HepG2 (cell line): Measurements from ENCODE around the gene FLACC1. TPM values are rescaled to one million over a fixed set of nuclear protein-coding genes. Genes with fewer than 3 reads are reported as not detected.

Source experiments
- ATAC-seq: fragments of 200-7000 bp; cut with Tn5 transposase; 3 replicates; pipeline ENCODE4 v1.9.1; 2020; ENCODE audit warnings: mild to moderate bottlenecking, moderate library complexity
- BruUV-seq: library from RNA; stranded (reverse); fragments of 400-500 nt; replicated peaks from 2 replicates; lab custom pipeline; 2021; lab: Mats Ljungman, UMichigan
- CTCF ChIA-PET: fragments of 300-600 bp; formaldehyde crosslinking; extraction: SDS; loops from one replicate; lab custom pipeline; 2021; ENCODE audit warnings: low total read pairs, inconsistent platforms, low intra/inter-chr PET ratio; lab: Yijun Ruan, JAX
- POLR2A ChIA-PET: fragments of 350-600 bp; sonication (Branson Sonifier 250); formaldehyde crosslinking; loops from one replicate; lab custom pipeline; 2020; ENCODE audit warnings: antibody characterized with exemption, inconsistent platforms; lab: Yijun Ruan, JAX
- DNase-seq: peaks from one replicate; pipeline ENCODE4 v3.0.0-alpha.2; 2015; ENCODE audit warnings: low spot score
- FAIRE-seq: peaks from 3 replicates; lab custom pipeline; 2011; peaks lifted over from hg19 to GRCh38; lab: Jason Lieb, UNC
- H2AFZ ChIP-seq: one replicate; pipeline ENCODE4 v1.6.1; 2011; ENCODE audit warnings: low read length, inconsistent platforms
- H3K27ac ChIP-seq: fragments of 300-600 bp; 3 replicates; pipeline ENCODE4 v1.8.0; 2011; ENCODE audit warnings: mixed run types, mild to moderate bottlenecking, mixed read lengths, low read length, inconsistent platforms; ENCODE audit not compliant: insufficient read depth; ENCODE audit errors: extremely low read length
- H3K27me3 ChIP-seq, 2 experiments: fragments of 200-600 bp in 1 of 2; 2 replicates in 1 of 2; 3 replicates in 1 of 2; pipeline versions ENCODE4 v1.6.0 to v1.8.0; 2011; ENCODE audit warnings: low read length in 2 of 2, mild to moderate bottlenecking in 2 of 2, moderate library complexity in 2 of 2, inconsistent platforms in 1 of 2; ENCODE audit not compliant: insufficient read depth in 2 of 2, control insufficient read depth in 1 of 2
- H3K36me3 ChIP-seq, 2 experiments: fragments of 200-600 bp in 1 of 2; replicated peaks in 1 of 2; 2 replicates in 1 of 2; 3 replicates in 1 of 2; pipeline versions ENCODE4 v1.5.1 to v1.8.0; 2011; ENCODE audit warnings: low read length in 2 of 2, inconsistent platforms in 1 of 2; ENCODE audit not compliant: insufficient read depth in 2 of 2, control insufficient read depth in 1 of 2
- H3K4me1 ChIP-seq: 2 replicates; pipeline ENCODE4 v1.5.1; 2012; ENCODE audit warnings: low read length, inconsistent platforms; ENCODE audit not compliant: insufficient read depth
- H3K4me2 ChIP-seq: 2 replicates; pipeline ENCODE4 v1.6.0; 2011; ENCODE audit warnings: low read depth, low read length, inconsistent platforms
- H3K4me3 ChIP-seq, 3 experiments: fragments of 200-600 bp in 1 of 3; sonication (generic), shearing (Covaris generic) in 1 of 3; replicated peaks in 1 of 3; 2 replicates each; pipeline ENCODE4 v1.5.1; 2011 to 2016; ENCODE audit warnings: low read length in 3 of 3, inconsistent platforms in 2 of 3, low read depth in 2 of 3, mild to moderate bottlenecking in 2 of 3, control low read depth in 1 of 3, mixed read lengths in 1 of 3; ENCODE audit not compliant: insufficient read depth in 1 of 3
- H3K79me2 ChIP-seq: one replicate; pipeline ENCODE4 v1.6.1; 2011; ENCODE audit warnings: low read length, inconsistent platforms; ENCODE audit not compliant: insufficient read depth
- H3K9ac ChIP-seq: 2 replicates; pipeline ENCODE4 v1.6.0; 2011; ENCODE audit warnings: mild to moderate bottlenecking, low read depth, low read length, inconsistent platforms; ENCODE audit not compliant: insufficient read depth
- H3K9me3 ChIP-seq: 2 replicates; pipeline ENCODE4 v1.5.1; 2012; ENCODE audit warnings: mild to moderate bottlenecking, low read length
- H4K20me1 ChIP-seq: 2 replicates; pipeline ENCODE4 v1.6.0; 2011; ENCODE audit warnings: inconsistent platforms, mild to moderate bottlenecking, low read length, moderate library complexity; ENCODE audit not compliant: insufficient read depth
- AGO1 ChIP-seq: fragments of 200-400 bp; formaldehyde crosslinking; IDR thresholded peaks from 2 replicates; pipeline ENCODE4 v1.6.1; 2017; ENCODE audit warnings: mild to moderate bottlenecking, low read depth, low read length, moderate library complexity; ENCODE audit not compliant: poor library complexity, severe bottlenecking
- ARID2 ChIP-seq: sonication (generic); formaldehyde crosslinking; IDR thresholded peaks from 2 replicates; pipeline ENCODE4 v1.8.1; 2022; ENCODE audit warnings: mild to moderate bottlenecking, missing genetic modification reagents, borderline replicate concordance
- DBP ChIP-seq: sonication (generic); formaldehyde crosslinking; IDR thresholded peaks from 2 replicates; pipeline ENCODE4 v1.4.0; 2020; ENCODE audit warnings: missing genetic modification reagents; ENCODE audit errors: not compliant biosample characterization
- ERF ChIP-seq: IDR thresholded peaks from 2 replicates; pipeline ENCODE4 v1.6.1; 2018; ENCODE audit warnings: missing biosample characterization, missing genetic modification reagents
- FOXO1 ChIP-seq: sonication (generic); formaldehyde crosslinking; IDR thresholded peaks from 2 replicates; pipeline ENCODE4 v1.4.0; 2020; ENCODE audit warnings: missing genetic modification reagents
- GABPA ChIP-seq, 2 experiments: IDR thresholded peaks; 2 replicates each; pipeline ENCODE4 v1.6.1; 2011 to 2016; ENCODE audit warnings: low read depth in 2 of 2, low read length in 1 of 2, missing biosample characterization in 1 of 2, missing genetic modification characterization in 1 of 2
- HNF4G ChIP-seq, 2 experiments: sonication (generic) in 1 of 2; formaldehyde crosslinking in 1 of 2; IDR thresholded peaks; 2 replicates each; pipeline versions ENCODE4 v1.4.0 to v1.6.1; 2011 to 2020; ENCODE audit warnings: borderline replicate concordance in 2 of 2, low read depth in 2 of 2, mild to moderate bottlenecking in 2 of 2, low read length in 1 of 2, missing genetic modification reagents in 1 of 2, moderate library complexity in 1 of 2
- JUND ChIP-seq: sonication (generic); formaldehyde crosslinking; IDR thresholded peaks from 2 replicates; pipeline ENCODE4 v1.8.0; 2022; ENCODE audit warnings: mild to moderate bottlenecking, missing genetic modification reagents
- MTA3 ChIP-seq: sonication (generic); formaldehyde crosslinking; IDR thresholded peaks from 2 replicates; pipeline ENCODE4 v1.4.0; 2020; ENCODE audit warnings: missing genetic modification reagents
- PHF21A ChIP-seq: sonication (generic); formaldehyde crosslinking; IDR thresholded peaks from 2 replicates; pipeline ENCODE4 v1.5.0; 2020; ENCODE audit warnings: mild to moderate bottlenecking, missing genetic modification reagents
- POLR2A ChIP-seq, 2 experiments: IDR thresholded peaks; 2 replicates each; pipeline ENCODE4 v1.6.1; 2011; ENCODE audit warnings: low read depth in 2 of 2, low read length in 2 of 2, mild to moderate bottlenecking in 1 of 2, moderate library complexity in 1 of 2; ENCODE audit not compliant: insufficient read depth in 1 of 2
- WIZ ChIP-seq: sonication (generic); formaldehyde crosslinking; IDR thresholded peaks from 2 replicates; pipeline ENCODE4 v1.5.1; 2020; ENCODE audit warnings: mild to moderate bottlenecking, missing genetic modification reagents
- ZBTB3 ChIP-seq: sonication (generic); formaldehyde crosslinking; IDR thresholded peaks from 2 replicates; pipeline ENCODE4 v1.4.0; 2020; ENCODE audit warnings: low read depth, mild to moderate bottlenecking, moderate library complexity, missing genetic modification reagents, borderline replicate concordance
- ZC3H4 ChIP-seq: sonication (generic); formaldehyde crosslinking; IDR thresholded peaks from 2 replicates; pipeline ENCODE4 v1.4.0; 2020; ENCODE audit warnings: missing genetic modification reagents, borderline replicate concordance
- ZNF160 ChIP-seq: sonication (generic); formaldehyde crosslinking; IDR thresholded peaks from 2 replicates; pipeline ENCODE4 v1.8.0; 2022; ENCODE audit warnings: mild to moderate bottlenecking, inconsistent platforms, missing genetic modification reagents
- ZNF362 ChIP-seq: sonication (generic); formaldehyde crosslinking; IDR thresholded peaks from 2 replicates; pipeline ENCODE4 v1.4.0; 2020; ENCODE audit warnings: missing genetic modification reagents, mild to moderate bottlenecking, borderline replicate concordance
- WGBS: methylation state at CpG from one replicate; pipeline ENCODE4 v1.1.6; 2017; ENCODE audit warnings: low lambda C conversion rate; 5-methylcytosine and 5-hydroxymethylcytosine counted together
- in situ Hi-C: cut with HindIII; loops from 2 replicates; pipeline ENCODE4 v1.10.0; 2017; ENCODE audit warnings: low pct_unique_long_range_greater_than_20kb; ENCODE audit not compliant: extremely low pct_ligation_motif_present
- intact Hi-C: fragments of 100-400 bp; cut with micrococcal nuclease; formaldehyde crosslinking; loops from one replicate; pipeline ENCODE4 v1.10.0; 2022; ENCODE audit not compliant: unreplicated experiment
- polyA plus RNA-seq, 8 experiments: library from polyadenylated mRNA; depleted of rRNA in 3 of 8; stranded (reverse) in 7 of 8; unstranded in 1 of 8; fragments of >200 nt; fragmentation: Illumina TruSeq in 4 of 8; extraction: Trizol in 4 of 8; gene quantifications; 2 replicates each; pipeline versions ENCODE4 v1.2.1 to v1.2.3, GENCODE V29; 2011 to 2016; ENCODE audit warnings: low read depth in 4 of 8, missing spikeins in 1 of 8, mixed read lengths in 1 of 8; ENCODE audit not compliant: insufficient read depth in 1 of 8
- total RNA-seq, 5 experiments: library from RNA; depleted of rRNA; stranded (reverse); fragments of >200 nt; fragmentation: Illumina TruSeq; extraction: Trizol; gene quantifications; 2 replicates each; pipeline ENCODE4 v1.2.3, GENCODE V29; 2016; ENCODE audit warnings: low read depth in 1 of 5

FLACC1 gene
- total and polyA plus RNA-seq, 2 of the 13 experiments (the other 11 are each of a cell fraction or from before 2014, with no cell fraction given) = 0.35 to 0.59 TPM

GRCh38 chr2:201322772-201323171 lies 34.4 kb downstream of the FLACC1 start:
- H3K4me3 ChIP-seq = no peak overlapping the region
- H4K20me1 ChIP-seq = no peaks in the 10 kb centered on the region
- intact Hi-C loops = no loop called here
- no peak for FAIRE-seq
- H3K9ac ChIP-seq = no peak overlapping the region
- POLR2A ChIA-PET = no interaction called here
- no peaks in the 10 kb centered on the region for H3K4me1 ChIP-seq
- no peak for DNase-seq
- H3K36me3 ChIP-seq = no peaks in the 10 kb centered on the region
- H3K27me3 ChIP-seq = peaks cover 1 to 3% of the 10 kb centered on the region in 2 experiments; a peak in 3 of 5 replicates
- no peak for ATAC-seq
- CTCF ChIA-PET = no interaction called here
- peaks cover 11% of the 10 kb centered on the region; the same call in 1 of the 2 replicates for H3K9me3 ChIP-seq
- no peak overlapping the region for H3K4me2 ChIP-seq
- no peak overlapping the region for H2AFZ ChIP-seq
- no peaks in the 10 kb centered on the region for H3K79me2 ChIP-seq
- H3K27ac ChIP-seq = no peak overlapping the region
- in situ Hi-C loops = no loop called here
- no peak for TF ChIP-seq HNF4G (IDR thresholded peaks at IDR 0.05; ENCODE audit: borderline replicate concordance, low read depth, low read length)
- TF ChIP-seq HNF4G (CRISPR knock-in tag; IDR thresholded peaks at IDR 0.05; ENCODE audit: borderline replicate concordance, low read depth) = no peak
- peak; percentile 53; the same call in 1 of the 2 replicates for TF ChIP-seq ZNF160 (CRISPR knock-in tag)
- BruUV-seq = no TSS peak

- no peak overlapping the region for H3K4me3 ChIP-seq
- H3K27ac ChIP-seq = no peak overlapping the region
- ATAC-seq = peak; percentile 22; the same call in 1 of the 3 replicates
- DNase-seq = no peak
- TF ChIP-seq ARID2 (CRISPR knock-in tag) (no peak), DBP (CRISPR knock-in tag) (no peak), FOXO1 (no peak), ZNF362 (CRISPR knock-in tag) (no peak), AGO1 (no peak), MTA3 (CRISPR knock-in tag) (no peak), PHF21A (CRISPR knock-in tag) (no peak), JUND (CRISPR knock-in tag) (no peak), ERF (CRISPR knock-in tag) (no peak), GABPA (IDR thresholded peaks at IDR 0.05; ENCODE audit: low read depth, low read length) (no peak), GABPA (CRISPR knock-in tag; IDR thresholded peaks at IDR 0.05; ENCODE audit: low read depth) (no peak), WIZ (CRISPR knock-in tag) (no peak), ZBTB3 (CRISPR knock-in tag) (no peak), POLR2A (IDR thresholded peaks at IDR 0.05; ENCODE audit: insufficient read depth in 1 of 2, low read depth in 2 of 2, low read length in 2 of 2) (no peak), ZC3H4 (CRISPR knock-in tag) (no peak)
- TF ChIP-seq, all 625 proteins: peak for 0
- no peak for FAIRE-seq
- BruUV-seq = no TSS peak
- intact Hi-C loops (no loop called here), in situ Hi-C loops (no loop called here)
- no peaks in the 10 kb centered on the region for H3K79me2 ChIP-seq
- peaks cover 1 to 3% of the 10 kb centered on the region in 2 experiments; a peak in 3 of 5 replicates for H3K27me3 ChIP-seq
- ChIA-PET POLR2A (no interaction called here), CTCF (no interaction called here)
- H4K20me1 ChIP-seq = no peaks in the 10 kb centered on the region
- no peak overlapping the region for H3K9ac ChIP-seq
- H3K4me1 ChIP-seq = no peaks in the 10 kb centered on the region
- H2AFZ ChIP-seq = no peak overlapping the region
- H3K36me3 ChIP-seq = no peaks in the 10 kb centered on the region
- WGBS = 13% methylated on average over 2 of the region's 4 CpGs
- H3K9me3 ChIP-seq = peaks cover 11% of the 10 kb centered on the region; the same call in 1 of the 2 replicates
- H3K4me2 ChIP-seq = no peak overlapping the region
These were observed 36.4 kb downstream of the FLACC1 start for GRCh38 chr2:201320701-201321100.
